Fibroblast of lung (primary cell): Measurements from ENCODE around the gene D2HGDH. TPM values are rescaled to one million over a fixed set of nuclear protein-coding genes. Genes with fewer than 3 reads are reported as not detected.

Experiments used
- DNase-seq, 2 donors: peaks; one replicate each; pipeline versions ENCODE4 v3.0.0 to v3.0.0-alpha.2; 2010; ENCODE audit warnings: low read depth in 2 of 2
- H2AFZ ChIP-seq: 2 replicates; pipeline ENCODE4 v1.5.1; 2012; ENCODE audit warnings: low read length, control low read depth, inconsistent platforms
- H3K27ac ChIP-seq: 2 replicates; pipeline ENCODE4 v1.5.1; 2011; ENCODE audit warnings: low read length, control low read depth; ENCODE audit not compliant: insufficient read depth
- H3K27me3 ChIP-seq: 2 replicates; pipeline ENCODE4 v1.5.1; 2011; ENCODE audit warnings: mild to moderate bottlenecking, low read length; ENCODE audit not compliant: control insufficient read depth, insufficient read depth
- H3K36me3 ChIP-seq: 2 replicates; pipeline ENCODE4 v1.5.1; 2011; ENCODE audit warnings: low read length; ENCODE audit not compliant: control insufficient read depth, insufficient read depth
- H3K4me1 ChIP-seq: 2 replicates; pipeline ENCODE4 v1.5.1; 2011; ENCODE audit warnings: low read length; ENCODE audit not compliant: control insufficient read depth, insufficient read depth; ENCODE audit errors: extremely low read depth
- H3K4me2 ChIP-seq: 2 replicates; pipeline ENCODE4 v1.5.1; 2011; ENCODE audit warnings: low read length, control low read depth; ENCODE audit not compliant: insufficient read depth; ENCODE audit errors: extremely low read depth
- H3K4me3 ChIP-seq, 4 experiments: fragments of 200-600 bp in 1 of 4; sonication (generic) in 1 of 4; replicated peaks in 1 of 4; 2 replicates each; pipeline ENCODE4 v1.5.1; 2011 to 2016; ENCODE audit warnings: low read length in 4 of 4, low read depth in 3 of 4, mild to moderate bottlenecking in 3 of 4, control low read depth in 2 of 4, inconsistent platforms in 1 of 4, mixed read lengths in 1 of 4; ENCODE audit not compliant: insufficient read depth in 1 of 4; ENCODE audit errors: control extremely low read depth in 1 of 4
- H3K79me2 ChIP-seq: 2 replicates; pipeline ENCODE4 v1.5.1; 2012; ENCODE audit warnings: mild to moderate bottlenecking, low read length, inconsistent platforms; ENCODE audit not compliant: control insufficient read depth, insufficient read depth
- H3K9ac ChIP-seq: 2 replicates; pipeline ENCODE4 v1.5.1; 2011; ENCODE audit warnings: mild to moderate bottlenecking, low read length, control low read depth; ENCODE audit not compliant: insufficient read depth
- H3K9me3 ChIP-seq: 2 replicates; pipeline ENCODE4 v1.5.1; 2012; ENCODE audit warnings: low read depth, low read length; ENCODE audit not compliant: control insufficient read depth, insufficient read depth
- H4K20me1 ChIP-seq: 2 replicates; pipeline ENCODE4 v1.5.1; 2011; ENCODE audit warnings: low read length; ENCODE audit not compliant: control insufficient read depth, insufficient read depth; ENCODE audit errors: extremely low read depth
- CTCF ChIP-seq, 2 donors: IDR thresholded peaks in 1 of 2; conservative IDR thresholded peaks in 1 of 2; 1 replicate in 1 of 2; 2 replicates in 1 of 2; pipeline ENCODE4 v1.5.1; 2011 to 2012; ENCODE audit warnings: low read length in 2 of 2, control low read depth in 1 of 2, inconsistent platforms in 1 of 2, low read depth in 1 of 2, mild to moderate bottlenecking in 1 of 2
- EZH2 ChIP-seq: IDR thresholded peaks from 2 replicates; pipeline ENCODE4 v1.5.1; 2012; ENCODE audit warnings: low read length, control low read depth, mild to moderate bottlenecking; ENCODE audit errors: missing control alignments
- polyA plus RNA-seq, 2 donors: library from polyadenylated mRNA; depleted of rRNA in 1 of 2; stranded (reverse) in 1 of 2; unstranded in 1 of 2; fragments of >200 nt; gene quantifications; 2 replicates each; pipeline ENCODE4 v1.2.1, GENCODE V29; 2011 to 2012; ENCODE audit warnings: missing spikeins in 1 of 2
- total RNA-seq: library from RNA; depleted of rRNA; stranded (reverse); fragments of >200 nt; gene quantifications from 2 replicates; pipeline ENCODE4 v1.2.1, GENCODE V29; 2014

The D2HGDH gene
- total and polyA plus RNA-seq, 2 donors (not counting 1 experiment from before 2014, with no cell fraction given): 5.7 to 28.4 TPM

GRCh38 chr2:241702155-241703031, 32.0 kb upstream of the D2HGDH start:
- H3K27ac ChIP-seq: peak overlapping the region; percentile 90

GRCh38 chr2:241703032-241703604, 31.3 kb upstream of the D2HGDH start:
- Histone ChIP-seq H3K36me3 (peaks cover 5% of the 10 kb centered on the region), H4K20me1 (no peaks in the 10 kb centered on the region), H3K9me3 (no peaks in the 10 kb centered on the region), H3K79me2 (peaks cover 11% of the 10 kb centered on the region), H3K27ac (peak overlapping the region; percentile 49), H2AFZ (no peak overlapping the region), H3K4me1 (peaks cover 2% of the 10 kb centered on the region), H3K27me3 (no peaks in the 10 kb centered on the region), H3K4me3 (peak overlapping the region; percentile 65 to 85 (median 70)), H3K9ac (peak overlapping the region; percentile 61), H3K4me2 (peak overlapping the region; percentile 96)
- TF ChIP-seq CTCF (conservative IDR thresholded peaks at IDR 0.05 in 1 of 2, IDR thresholded peaks at IDR 0.05 in 1 of 2; ENCODE audit: low read depth in 1 of 2, low read length in 2 of 2): peak in 1 of 2 donors; percentile 11
- TF ChIP-seq EZH2: no peak
- peak; percentile 18 to 25 for DNase-seq

More at GRCh38 chr2:241702155-241703031, 32.0 kb upstream of the D2HGDH start:
- TF ChIP-seq CTCF (conservative IDR thresholded peaks at IDR 0.05 in 1 of 2, IDR thresholded peaks at IDR 0.05 in 1 of 2; ENCODE audit: low read depth in 1 of 2, low read length in 2 of 2) (no peak), EZH2 (no peak)
- Histone ChIP-seq H3K9me3 (no peaks in the 10 kb centered on the region), H2AFZ (no peak overlapping the region), H3K36me3 (peaks cover 5% of the 10 kb centered on the region), H4K20me1 (no peaks in the 10 kb centered on the region), H3K79me2 (peaks cover 11% of the 10 kb centered on the region), H3K27me3 (no peaks in the 10 kb centered on the region), H3K4me3 (peak overlapping the region; percentile 65 to 85 (median 70)), H3K4me1 (peaks cover 2% of the 10 kb centered on the region), H3K9ac (peak overlapping the region; percentile 67), H3K4me2 (peak overlapping the region; percentile 96)
- DNase-seq: peak; percentile 69 to 84

- no peak for TF ChIP-seq EZH2
- H3K4me1 ChIP-seq: peaks cover 2% of the 10 kb centered on the region
- H3K4me3 ChIP-seq: no peak overlapping the region
- H3K9me3 ChIP-seq: no peaks in the 10 kb centered on the region
- H3K27ac ChIP-seq: no peak overlapping the region
- no peak overlapping the region for H2AFZ ChIP-seq
- H4K20me1 ChIP-seq: no peaks in the 10 kb centered on the region
- no peaks in the 10 kb centered on the region for H3K27me3 ChIP-seq
- DNase-seq: no peak
- H3K4me2 ChIP-seq: no peak overlapping the region
- H3K79me2 ChIP-seq: peaks cover 11% of the 10 kb centered on the region
- H3K36me3 ChIP-seq: peaks cover 8% of the 10 kb centered on the region
- no peak overlapping the region for H3K9ac ChIP-seq
Observed at GRCh38 chr2:241706537-241706936, 27.9 kb upstream of the D2HGDH start.
